Kasumi-1 (cell line): ENCODE results near the gene LITAF.
A peak's percentile ranks its signal among the peaks of the same experiment; 100 is the strongest.
"Not testable (repeated sequence)": the region's sequence is repeated elsewhere in the genome, so short reads cannot be mapped to it uniquely, and the experiment has no call there.

ENCODE experiments used
- DNase-seq, 2 experiments: peaks; one replicate each; lab custom pipeline; 2025; lab: John Stamatoyannopoulos, UW

LITAF gene

GRCh38 chr16:11572301-11572995 lies 14.3 kb downstream of the LITAF start:
- DNase-seq, result no peak

GRCh38 chr16:11571549-11571948 lies 15.2 kb downstream of the LITAF start:
- DNase-seq, result no peak

DNA sequence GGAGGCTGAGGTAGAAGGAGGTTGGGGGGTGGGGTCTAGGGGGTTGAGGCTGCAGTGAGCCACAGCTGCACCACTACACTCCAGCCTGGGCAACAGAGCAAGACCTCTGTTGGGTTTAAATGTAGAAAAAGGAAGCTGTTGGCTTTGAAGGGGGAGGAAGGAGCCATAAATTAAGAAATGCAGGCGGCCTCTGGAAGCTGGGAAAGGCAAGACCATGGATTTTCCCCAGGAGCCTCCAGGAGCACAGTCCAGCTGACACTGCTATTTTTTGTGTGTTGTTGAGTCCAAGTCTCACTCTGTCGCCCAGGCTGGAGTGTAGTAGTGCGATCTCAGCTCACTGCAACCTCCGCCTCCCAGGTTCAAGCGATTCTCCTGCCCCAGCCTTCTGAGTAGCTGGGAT lies 15.9 kb downstream of the LITAF start:
- no peak for DNase-seq

DNA sequence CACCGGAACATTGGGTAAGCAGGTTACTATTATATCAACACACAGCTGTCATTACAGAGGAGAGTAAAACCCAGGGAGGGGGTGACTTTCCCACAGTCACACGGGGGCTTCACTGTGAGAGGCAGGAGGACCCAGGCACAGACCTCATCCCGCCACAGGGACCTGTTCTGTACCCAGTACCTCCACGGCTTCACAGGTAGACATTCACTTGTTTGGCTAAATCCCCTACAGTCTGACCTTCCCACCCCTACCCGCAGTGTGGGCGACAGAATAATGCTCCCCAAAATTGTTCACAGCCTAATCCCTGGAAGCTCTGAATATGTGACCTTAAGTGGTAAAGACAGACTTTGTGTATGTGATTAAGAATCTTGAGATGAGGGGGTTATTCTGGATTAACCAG lies 16.5 kb downstream of the LITAF start:
- DNase-seq, result no peak

DNA sequence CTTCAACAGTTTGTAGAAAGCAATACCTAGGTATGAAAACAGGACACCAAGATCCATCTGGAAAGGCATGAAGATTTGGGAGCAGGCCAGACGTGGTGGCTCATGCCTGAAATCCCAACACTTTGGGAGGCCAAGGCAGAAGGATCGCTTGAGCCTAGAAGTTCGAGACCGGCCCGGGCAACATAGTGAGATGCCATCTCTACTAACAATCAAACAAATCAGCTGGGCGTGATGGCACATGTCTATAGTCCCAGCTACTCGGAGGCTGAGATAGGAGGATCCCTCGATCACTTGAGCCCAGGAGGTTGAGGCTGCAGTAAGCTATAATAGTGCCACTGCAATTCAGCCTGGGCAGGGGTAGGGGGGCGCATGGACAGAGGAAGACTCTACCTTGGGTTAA lies 20.3 kb downstream of the LITAF start:
- no peak for DNase-seq

DNA sequence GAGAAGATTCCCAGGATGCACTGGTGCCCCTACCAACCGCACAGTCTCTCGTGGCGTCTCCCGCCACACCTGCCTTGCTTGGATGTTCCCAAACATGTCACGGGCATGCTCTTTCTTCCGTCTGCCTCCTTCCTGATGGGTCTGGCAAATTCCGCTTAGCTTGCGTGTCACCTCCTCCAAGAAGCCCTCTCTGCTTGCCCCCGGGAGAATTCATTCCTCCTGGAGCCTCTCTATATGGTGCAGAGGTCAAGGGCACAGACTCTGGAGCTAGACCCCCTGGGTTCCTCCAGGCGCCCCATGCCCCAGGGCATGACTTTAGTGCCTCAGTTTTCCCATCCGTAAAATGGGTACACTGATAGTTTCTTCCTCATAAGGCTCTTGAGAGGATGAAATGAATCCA lies 21.1 kb downstream of the LITAF start:
- DNase-seq, result no peak

DNA sequence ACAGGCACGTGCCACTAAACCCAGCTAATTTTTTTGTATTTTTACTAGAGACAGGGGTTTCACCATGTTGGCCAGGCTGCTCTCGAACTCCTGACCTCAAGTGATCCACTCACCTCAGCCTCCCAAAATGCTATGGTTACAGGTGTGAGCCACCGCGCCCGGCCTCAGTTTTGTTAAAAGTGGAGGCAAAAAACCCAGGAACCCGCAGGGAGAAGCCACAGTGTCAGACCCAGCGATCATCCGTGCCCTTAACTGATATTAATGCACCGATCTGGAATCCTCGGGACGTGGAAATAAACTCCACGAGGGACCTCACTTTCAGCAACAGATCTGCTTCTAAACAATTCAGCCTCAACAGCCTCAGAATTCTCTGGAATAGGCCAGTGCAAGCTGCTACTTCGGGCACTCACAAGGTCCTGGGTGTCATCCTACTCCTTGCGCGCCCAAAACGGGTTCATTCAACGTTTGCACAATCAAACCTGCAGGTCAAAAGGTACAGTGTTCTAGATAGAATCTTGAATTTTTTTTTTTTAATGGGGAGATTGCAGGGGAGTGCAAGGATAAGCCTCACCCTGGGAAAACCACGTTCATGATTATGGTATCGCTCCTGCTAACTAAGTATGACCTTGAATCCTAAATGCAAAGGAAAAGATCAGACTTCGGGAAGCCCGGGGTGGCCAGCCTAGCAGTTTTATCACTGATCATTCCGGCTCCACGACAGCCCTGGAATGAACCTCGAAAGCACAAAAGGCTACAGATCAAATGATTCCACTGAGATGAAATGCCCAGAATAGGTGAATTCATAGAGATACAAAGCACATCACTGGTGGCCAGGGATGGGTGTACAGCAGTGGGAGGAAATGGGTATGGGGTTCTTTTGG lies 22.4 kb downstream of the LITAF start:
- no peak for DNase-seq

DNA sequence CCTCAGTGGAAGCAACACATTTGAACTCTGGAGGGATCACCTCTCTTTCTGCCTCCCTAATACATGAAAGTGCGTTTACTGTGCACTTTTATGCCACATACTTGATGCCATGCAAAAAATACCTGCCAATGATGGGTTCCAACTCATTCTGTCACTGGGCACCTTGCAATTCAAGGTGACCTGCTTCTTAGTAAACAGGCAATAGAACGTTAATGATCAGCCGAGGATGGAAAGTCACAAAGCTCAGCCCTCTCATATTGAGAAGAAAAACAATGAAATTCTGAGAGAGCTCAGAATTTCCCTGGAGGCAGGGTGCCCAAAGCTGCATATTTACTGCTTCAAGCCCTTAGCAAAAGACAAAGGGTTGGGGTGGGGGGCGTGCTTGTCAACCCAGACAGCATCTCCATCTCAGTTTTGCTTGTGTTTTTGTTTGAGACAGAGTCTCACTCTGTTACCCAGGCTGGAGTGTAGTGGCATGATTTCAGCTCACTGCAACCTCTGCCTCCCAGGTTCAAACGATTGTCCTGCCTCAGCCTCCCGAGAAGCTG lies 23.2 kb downstream of the LITAF start:
- DNase-seq, result no peak

GRCh38 chr16:11562941-11563340 lies 23.8 kb downstream of the LITAF start:
- no peak for DNase-seq

DNA sequence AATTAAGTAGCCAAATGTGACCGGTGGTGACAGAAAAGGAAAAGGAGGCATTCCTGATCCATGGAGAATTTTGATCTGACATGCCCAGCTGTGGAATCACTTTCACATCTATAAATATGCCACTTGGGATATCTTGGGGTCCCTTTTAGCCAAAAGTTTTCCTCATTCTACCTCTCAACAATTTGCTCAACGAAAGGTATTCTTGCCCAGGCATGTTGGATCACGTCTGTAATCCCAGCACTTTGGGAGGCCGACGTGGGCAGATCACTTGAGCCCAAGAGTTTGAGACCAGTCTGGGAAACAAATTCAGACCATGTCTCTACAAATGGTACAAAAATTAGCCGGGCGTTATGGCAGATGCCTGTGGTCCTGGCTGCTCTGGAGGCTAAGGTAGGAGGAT lies 24.3 kb downstream of the LITAF start:
- DNase-seq, result no peak

GRCh38 chr16:11561856-11562255 lies 24.9 kb downstream of the LITAF start:
- DNase-seq, result no peak

- DNase-seq, result no peak
Measured at GRCh38 chr16:11561454-11561805, 25.3 kb downstream of the LITAF start.

DNA sequence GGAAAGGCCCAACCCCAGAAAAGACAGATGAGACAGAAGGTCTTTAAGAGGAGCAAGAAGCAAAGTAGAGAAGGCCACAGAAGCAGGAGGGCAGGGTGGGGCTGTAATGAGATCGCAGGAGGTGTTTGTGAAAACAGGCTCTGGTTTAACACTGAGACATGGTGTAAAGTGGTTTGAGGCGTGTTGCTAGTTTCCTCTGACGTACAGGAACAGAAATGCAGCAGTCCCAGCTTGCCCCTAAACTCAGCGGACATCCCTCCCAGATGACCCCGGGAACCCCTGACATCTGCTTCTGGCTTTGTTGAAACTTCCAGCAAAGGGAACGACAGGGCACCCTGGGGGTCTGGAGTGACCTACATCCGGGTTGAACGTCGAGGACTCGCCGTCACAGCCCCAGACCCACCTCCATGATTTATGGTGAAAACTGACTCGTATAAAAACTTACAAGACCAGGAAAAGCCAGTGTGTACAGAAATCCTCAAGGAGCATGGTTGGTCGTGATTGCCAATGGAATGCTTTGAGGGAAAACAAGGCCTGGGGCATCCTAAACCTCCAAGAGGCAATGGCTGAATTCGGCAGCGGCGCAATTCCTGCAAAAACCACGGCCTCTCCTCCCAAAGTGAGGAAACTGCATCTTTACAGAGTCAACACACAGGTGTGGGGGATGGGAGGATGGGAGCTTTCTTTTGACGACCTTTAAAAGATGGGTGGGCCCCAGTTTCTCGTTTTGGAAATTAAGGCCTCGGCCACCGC lies 25.8 kb downstream of the LITAF start:
- DNase-seq, result no peak

GRCh38 chr16:11558308-11558823 lies 28.4 kb downstream of the LITAF start:
- not testable (repeated sequence) for DNase-seq

- DNase-seq, result no peak
Measured at GRCh38 chr16:11557801-11558200, 28.9 kb downstream of the LITAF start.

- no peak for DNase-seq
Measured at GRCh38 chr16:11556945-11557720, 29.6 kb downstream of the LITAF start.

GRCh38 chr16:11556214-11556819 lies 30.4 kb downstream of the LITAF start:
- no peak for DNase-seq

- DNase-seq, result no peak
Measured at GRCh38 chr16:11554053-11554452, 32.7 kb downstream of the LITAF start.

- DNase-seq, result no peak
Measured at GRCh38 chr16:11553371-11553770, 33.3 kb downstream of the LITAF start.

- no peak for DNase-seq
Measured at GRCh38 chr16:11552440-11552839, 34.3 kb downstream of the LITAF start.

GRCh38 chr16:11551842-11552241 lies 34.9 kb downstream of the LITAF start:
- peak; percentile 0 to 8 for DNase-seq
